Type B pancreatic cell (in vitro differentiated cells): Measurements from ENCODE around the gene TCF4. TPM values are rescaled to one million over a fixed set of nuclear protein-coding genes. Genes with fewer than 3 reads are reported as not detected.

Experiments used
- DNase-seq: peaks from one replicate; pipeline ENCODE4 v3.0.0; 2021; ENCODE audit warnings: mixed read lengths; ENCODE audit not compliant: unreplicated experiment; ENCODE audit errors: extremely low spot score
- H3K27ac Mint-ChIP-seq: 2 replicates; pipeline ENCODE4 v1.8.0; 2021; ENCODE audit warnings: mild to moderate bottlenecking, mixed read lengths
- H3K27me3 Mint-ChIP-seq: 2 replicates; pipeline ENCODE4 v1.8.0; 2021; ENCODE audit warnings: mixed read lengths
- H3K36me3 Mint-ChIP-seq: 2 replicates; pipeline ENCODE4 v1.8.0; 2021; ENCODE audit warnings: mixed read lengths
- H3K4me1 Mint-ChIP-seq: one replicate; pipeline ENCODE4 v1.8.0; 2021; ENCODE audit warnings: mixed read lengths; ENCODE audit not compliant: unreplicated experiment
- H3K4me3 Mint-ChIP-seq: 2 replicates; pipeline ENCODE4 v1.8.0; 2021; ENCODE audit warnings: mild to moderate bottlenecking, mixed read lengths
- H3K9me3 Mint-ChIP-seq: 2 replicates; pipeline ENCODE4 v1.8.0; 2021; ENCODE audit warnings: mixed read lengths
- total RNA-seq: library from RNA; stranded (reverse); gene quantifications from 2 replicates; pipeline ENCODE4 v1.2.1, GENCODE V29; 2021; ENCODE audit warnings: low replicate concordance
- TF ChIP-seq, protein P1 (sequence below): fragments of 200-600 bp; sonication (generic); conservative IDR thresholded peaks from 2 replicates; pipeline ENCODE4 v1.5.0; 2021; ENCODE audit warnings: antibody characterized with exemption, mild to moderate bottlenecking

TCF4 gene
- total RNA-seq, 1 donor from 2014 or later = 189 TPM

- H3K9me3 Mint-ChIP-seq = no peaks in the 10 kb centered on the region
- H3K27me3 Mint-ChIP-seq = no peaks in the 10 kb centered on the region
- peaks cover 28% of the 10 kb centered on the region for H3K36me3 Mint-ChIP-seq
- H3K4me1 Mint-ChIP-seq = peaks cover 22% of the 10 kb centered on the region
- H3K27ac Mint-ChIP-seq = no peak overlapping the region
- no peak for DNase-seq
- TF ChIP-seq, protein P1, sequence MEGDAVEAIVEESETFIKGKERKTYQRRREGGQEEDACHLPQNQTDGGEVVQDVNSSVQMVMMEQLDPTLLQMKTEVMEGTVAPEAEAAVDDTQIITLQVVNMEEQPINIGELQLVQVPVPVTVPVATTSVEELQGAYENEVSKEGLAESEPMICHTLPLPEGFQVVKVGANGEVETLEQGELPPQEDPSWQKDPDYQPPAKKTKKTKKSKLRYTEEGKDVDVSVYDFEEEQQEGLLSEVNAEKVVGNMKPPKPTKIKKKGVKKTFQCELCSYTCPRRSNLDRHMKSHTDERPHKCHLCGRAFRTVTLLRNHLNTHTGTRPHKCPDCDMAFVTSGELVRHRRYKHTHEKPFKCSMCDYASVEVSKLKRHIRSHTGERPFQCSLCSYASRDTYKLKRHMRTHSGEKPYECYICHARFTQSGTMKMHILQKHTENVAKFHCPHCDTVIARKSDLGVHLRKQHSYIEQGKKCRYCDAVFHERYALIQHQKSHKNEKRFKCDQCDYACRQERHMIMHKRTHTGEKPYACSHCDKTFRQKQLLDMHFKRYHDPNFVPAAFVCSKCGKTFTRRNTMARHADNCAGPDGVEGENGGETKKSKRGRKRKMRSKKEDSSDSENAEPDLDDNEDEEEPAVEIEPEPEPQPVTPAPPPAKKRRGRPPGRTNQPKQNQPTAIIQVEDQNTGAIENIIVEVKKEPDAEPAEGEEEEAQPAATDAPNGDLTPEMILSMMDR = no peak
- no peak overlapping the region for H3K4me3 Mint-ChIP-seq
Measured at GRCh38 chr18:55235094-55235461, 352.9 kb downstream of the TCF4 start.

DNA sequence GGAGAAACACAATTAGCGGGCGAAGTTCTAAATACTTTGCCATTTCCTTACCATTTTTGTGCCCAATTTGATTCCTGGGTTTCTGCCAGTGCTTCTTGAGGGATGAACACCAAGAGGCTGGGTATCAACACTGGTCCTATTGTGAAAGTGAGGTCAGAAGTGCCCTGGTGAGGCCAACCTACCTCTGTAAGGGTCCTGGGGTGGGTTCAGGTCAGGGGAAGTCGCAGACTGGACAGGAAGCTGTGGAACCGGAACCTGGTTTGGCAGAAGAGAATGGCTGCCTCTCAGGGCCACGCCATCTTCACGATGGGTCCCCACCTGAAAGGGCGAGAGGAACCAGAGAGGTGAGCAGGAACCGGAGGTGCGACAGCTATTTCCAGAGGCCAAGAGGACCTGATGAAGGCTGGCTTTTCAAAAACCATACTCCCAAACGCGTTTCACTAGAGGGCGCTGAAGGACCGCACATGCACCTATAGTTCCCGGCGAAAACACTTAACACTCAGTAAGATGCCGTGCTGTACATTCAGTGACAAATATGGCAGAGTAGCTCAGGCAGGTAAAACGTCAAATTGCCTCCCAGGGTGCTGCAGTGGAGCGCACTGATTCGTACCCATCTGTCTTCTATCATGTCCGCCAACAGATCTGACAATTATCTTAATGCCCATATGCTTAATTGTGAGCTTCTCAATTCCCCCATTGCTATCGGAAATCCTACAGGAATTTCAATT lies 353.5 kb downstream of the TCF4 start:
- peak; percentile 76 for DNase-seq
- peaks cover 18% of the 10 kb centered on the region for H3K4me1 Mint-ChIP-seq
- peak overlapping the region; percentile 44 for H3K4me3 Mint-ChIP-seq
- no peaks in the 10 kb centered on the region for H3K27me3 Mint-ChIP-seq
- no peak overlapping the region for H3K27ac Mint-ChIP-seq
- H3K9me3 Mint-ChIP-seq = no peaks in the 10 kb centered on the region
- peaks cover 26% of the 10 kb centered on the region for H3K36me3 Mint-ChIP-seq
- TF ChIP-seq, protein P1 = peak; percentile 88

- Mint-ChIP-seq H3K4me3 (no peak overlapping the region), H3K9me3 (no peaks in the 10 kb centered on the region), H3K27ac (no peak overlapping the region), H3K27me3 (no peaks in the 10 kb centered on the region), H3K36me3 (peaks cover 26% of the 10 kb centered on the region), H3K4me1 (peaks cover 16% of the 10 kb centered on the region)
- no peak for DNase-seq
- TF ChIP-seq, protein P1 = no peak
Measured at GRCh38 chr18:55233857-55234256, 354.1 kb downstream of the TCF4 start.

DNA sequence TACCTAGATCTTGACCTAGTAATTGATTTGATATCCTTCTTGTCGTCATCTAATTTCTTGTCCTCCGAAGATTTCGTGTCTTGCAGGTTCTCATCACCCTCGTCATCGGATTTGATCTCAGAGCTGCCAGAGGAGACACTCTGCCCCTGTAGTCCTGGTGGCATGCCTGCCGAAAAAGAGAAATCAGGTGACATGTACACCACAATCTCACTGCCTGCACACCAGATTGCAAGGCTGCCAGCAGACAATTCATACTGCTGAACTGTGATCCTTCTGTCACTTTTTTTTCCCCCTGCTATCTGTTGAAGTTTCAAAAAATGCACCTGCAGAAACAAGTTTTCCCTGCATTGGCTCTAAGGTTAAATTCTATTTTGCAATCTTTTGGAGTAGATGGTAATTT lies 355.5 kb downstream of the TCF4 start:
- Mint-ChIP-seq H3K9me3 (no peaks in the 10 kb centered on the region), H3K27ac (no peak overlapping the region)

GRCh38 chr18:55229682-55230081 lies 358.3 kb downstream of the TCF4 start:
- no peak overlapping the region for H3K27ac Mint-ChIP-seq
- DNase-seq = no peak
- TF ChIP-seq, protein P1 = no peak

More for the DNA sequence above, 355.5 kb downstream of the TCF4 start:
- TF ChIP-seq, protein P1 = no peak
- DNase-seq = no peak
- peaks cover 22% of the 10 kb centered on the region for H3K4me1 Mint-ChIP-seq
- H3K4me3 Mint-ChIP-seq = no peak overlapping the region
- peaks cover 30% of the 10 kb centered on the region for H3K36me3 Mint-ChIP-seq
- no peaks in the 10 kb centered on the region for H3K27me3 Mint-ChIP-seq

More at GRCh38 chr18:55229682-55230081, 358.3 kb downstream of the TCF4 start:
- Mint-ChIP-seq H3K36me3 (peaks cover 41% of the 10 kb centered on the region), H3K4me1 (peaks cover 13% of the 10 kb centered on the region), H3K9me3 (no peaks in the 10 kb centered on the region), H3K27me3 (no peaks in the 10 kb centered on the region), H3K4me3 (no peak overlapping the region)
